Measurements from ENCODE around the gene CERS6. TPM values are rescaled to one million over a fixed set of nuclear protein-coding genes. Genes with fewer than 3 reads are reported as not detected.

The CERS6 gene
- total and polyA plus RNA-seq, 2 of the 8 experiments (the other 6 are each of a cell fraction or from before 2014, with no cell fraction given), result 6.8 to 28.2 TPM

DNA sequence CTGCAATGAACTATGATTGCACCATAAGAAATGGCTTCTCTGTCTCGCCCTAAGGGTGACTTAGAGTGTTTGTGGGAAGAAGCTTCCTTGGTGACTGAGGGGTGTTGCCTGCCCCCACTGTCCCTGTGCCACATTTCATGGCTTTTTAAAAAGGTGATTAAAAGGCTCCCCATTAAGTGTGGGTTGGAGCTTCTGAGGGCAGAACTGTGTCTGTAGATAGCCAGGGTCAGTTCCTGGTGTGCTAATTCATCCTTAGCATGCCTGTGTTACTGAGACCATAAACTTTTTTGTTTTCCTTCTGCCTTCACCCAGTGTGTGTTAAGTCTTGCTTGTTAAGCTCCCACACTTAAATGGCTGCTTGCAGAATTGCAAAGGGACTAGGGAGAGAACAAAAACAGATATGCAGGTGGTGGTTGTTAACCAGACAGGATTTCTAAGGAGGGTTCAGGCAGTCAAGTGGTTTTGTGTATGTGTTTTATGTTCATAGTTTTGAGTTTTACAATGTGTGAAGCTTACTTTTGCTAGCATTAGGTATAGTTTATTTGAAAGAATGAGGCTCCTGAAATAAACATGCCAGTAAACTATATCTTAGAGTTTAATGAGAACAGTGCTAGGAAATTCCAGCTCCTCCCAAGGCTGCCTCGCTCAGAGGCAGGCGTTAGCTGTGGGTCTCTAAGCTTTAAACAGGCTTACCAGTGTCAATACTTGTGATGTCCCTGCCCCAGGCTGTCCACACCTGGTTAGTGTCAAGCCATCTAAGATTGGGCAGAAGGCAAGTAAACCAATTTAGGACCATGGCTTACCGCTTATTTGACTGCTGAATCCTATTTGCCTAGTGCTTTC, 14.5 kb downstream of the CERS6 start:
- no peak overlapping the region for H3K14ac ChIP-seq (ENCODE audit: insufficient read length)
- no peak overlapping the region for H2BK5ac ChIP-seq (ENCODE audit: low read depth, low read length)
- H3K79me1 ChIP-seq (ENCODE audit: low read depth, low read length), result peaks cover 7% of the 10 kb centered on the region
- no peak overlapping the region for H2BK15ac ChIP-seq (ENCODE audit: low read length)
- H3K4me2 ChIP-seq (ENCODE audit: insufficient read depth in 1 of 2, low read depth in 2 of 2, low read length in 2 of 2), result peak overlapping the region; percentile 16 to 44; a peak in 2 of 4 replicates
- WGBS, 2 experiments (ENCODE audit: extremely low coverage in 1 of 2, insufficient coverage in 1 of 2, insufficient read length in 1 of 2, insufficient replicate concordance in 2 of 2, low coverage in 1 of 2, low lambda C conversion rate in 2 of 2, missing lambda C conversion rate in 1 of 2), result 67% methylated on average over 4 of the region's 4 CpGs; no CpG with 5 or more reads in 1 of the 2 experiments
- H3K27ac ChIP-seq (ENCODE audit: low read depth, low read length), result no peak overlapping the region
- ChIA-PET POLR2A (ENCODE audit: partially characterized antibody) (interaction anchor here (1.5 to 2.2 kb wide), 4 partner anchors 10 to 166 kb away, joined by 3 to 6 read pairs (median 4); partner anchors contain the start of gene CERS6), CTCF (ENCODE audit: partially characterized antibody) (interaction anchor here (0.6 to 2.1 kb wide), 10 partner anchors 8 to 310 kb away, joined by 3 to 6 read pairs (median 4); no protein-coding TSS in a partner anchor)
- H3K27me3 ChIP-seq (replicated peaks in 1 of 4; ENCODE audit: control insufficient read depth in 3 of 4, extremely low read depth in 1 of 4, insufficient read depth in 3 of 4, low read length in 3 of 4), result no peaks in the 10 kb centered on the region
- no peak overlapping the region for H4K8ac ChIP-seq (ENCODE audit: extremely low read depth, insufficient read depth, low read length)
- H3K4me3 ChIP-seq (ENCODE audit: extremely low read depth in 1 of 4, insufficient read depth in 2 of 4, low read depth in 3 of 4, low read length in 4 of 4), result no peak overlapping the region
- no peak overlapping the region for H4K91ac ChIP-seq (replicated peaks; ENCODE audit: insufficient read length, low read length)
- H3K9me3 ChIP-seq (ENCODE audit: insufficient read depth in 2 of 2, low read depth in 1 of 2, low read length in 1 of 2), result no peaks in the 10 kb centered on the region
- no peak overlapping the region for H3K56ac ChIP-seq (replicated peaks; ENCODE audit: insufficient read length, low read depth, low read length)
- no peak overlapping the region for H2AFZ ChIP-seq (ENCODE audit: low read length)
- H4K5ac ChIP-seq (ENCODE audit: insufficient read length, low read depth, low read length), result no peak overlapping the region
- FAIRE-seq (peak; percentile 78), DNase-seq (ENCODE audit: low read depth in 1 of 2, low spot score in 2 of 2) (no peak)
- no peak overlapping the region for H2AK5ac ChIP-seq (ENCODE audit: low read depth, low read length)
- peaks cover 6 to 23% (median 14%) of the 10 kb centered on the region in 4 experiments; a peak in 6 of 7 replicates for H3K4me1 ChIP-seq (replicated peaks in 1 of 4; ENCODE audit: control insufficient read depth in 3 of 4, insufficient read depth in 4 of 4, low read length in 3 of 4)
- H3K9ac ChIP-seq (replicated peaks in 1 of 4; ENCODE audit: extremely low read depth in 1 of 4, low read depth in 3 of 4, low read length in 3 of 4), result no peak overlapping the region
- H2BK12ac ChIP-seq (ENCODE audit: low read depth, low read length), result no peak overlapping the region
- TF ChIP-seq TCF12 (IDR thresholded peaks at IDR 0.05; ENCODE audit: low read depth, low read length) (peak; percentile 80; the same call in 1 of the 2 replicates), EZH2 (IDR thresholded peaks at IDR 0.05; ENCODE audit: low read depth, low read length, severe bottlenecking) (no peak), ZNF274 (IDR thresholded peaks at IDR 0.05; ENCODE audit: borderline replicate concordance, extremely low read depth, low read length) (no peak), HDAC2 (IDR thresholded peaks at IDR 0.05; ENCODE audit: borderline replicate concordance in 1 of 2, low read depth in 2 of 2, low read length in 2 of 2) (no peak), CBX8 (IDR thresholded peaks at IDR 0.05; ENCODE audit: borderline replicate concordance, low read depth, low read length) (no peak), POLR2AphosphoS5 (IDR thresholded peaks at IDR 0.05; ENCODE audit: low read depth, low read length) (0 out of 2 replicates have a peak, but pooled peaks have one; percentile 16), CHD1 (IDR thresholded peaks at IDR 0.05; ENCODE audit: low read depth, low read length) (no peak), SIRT6 (IDR thresholded peaks at IDR 0.05; ENCODE audit: low read length) (no peak), TAF7 (optimal IDR thresholded peaks at IDR 0.05; ENCODE audit: borderline replicate concordance, low read depth, low read length) (no peak), BACH1 (IDR thresholded peaks at IDR 0.05; ENCODE audit: low read length) (no peak), GTF2F1 (IDR thresholded peaks at IDR 0.05; ENCODE audit: borderline replicate concordance, low read depth, low read length) (no peak)
- H2BK120ac ChIP-seq (replicated peaks; ENCODE audit: low read depth, low read length), result no peak overlapping the region
- no peaks in the 10 kb centered on the region for H3K36me3 ChIP-seq (ENCODE audit: control insufficient read depth in 2 of 4, insufficient read depth in 4 of 4, low read length in 3 of 4)
- H3K23me2 ChIP-seq (ENCODE audit: low read depth, low read length), result no peaks in the 10 kb centered on the region
- no peak overlapping the region for H3K23ac ChIP-seq (ENCODE audit: insufficient read length)
- no peak overlapping the region for H2BK20ac ChIP-seq (ENCODE audit: low read length)
- no peak overlapping the region for H3K4ac ChIP-seq (replicated peaks; ENCODE audit: insufficient read length, low read depth, low read length)
- H3K18ac ChIP-seq (ENCODE audit: extremely low read depth, low read length), result peak overlapping the region; percentile 62; the same call in 1 of the 2 replicates
- H4K20me1 ChIP-seq (replicated peaks in 1 of 2; ENCODE audit: control insufficient read depth in 1 of 2, insufficient read depth in 2 of 2, low read length in 2 of 2), result peaks cover 14 to 17% of the 10 kb centered on the region in 2 experiments
- peaks cover 0 to 90% of the 10 kb centered on the region in 2 experiments; a peak in 3 of 4 replicates for H3K79me2 ChIP-seq (ENCODE audit: control insufficient read depth in 1 of 2, insufficient read depth in 2 of 2, low read length in 2 of 2)
